Measurements from ENCODE around the gene DEDD2.

The DEDD2 gene

DNA sequence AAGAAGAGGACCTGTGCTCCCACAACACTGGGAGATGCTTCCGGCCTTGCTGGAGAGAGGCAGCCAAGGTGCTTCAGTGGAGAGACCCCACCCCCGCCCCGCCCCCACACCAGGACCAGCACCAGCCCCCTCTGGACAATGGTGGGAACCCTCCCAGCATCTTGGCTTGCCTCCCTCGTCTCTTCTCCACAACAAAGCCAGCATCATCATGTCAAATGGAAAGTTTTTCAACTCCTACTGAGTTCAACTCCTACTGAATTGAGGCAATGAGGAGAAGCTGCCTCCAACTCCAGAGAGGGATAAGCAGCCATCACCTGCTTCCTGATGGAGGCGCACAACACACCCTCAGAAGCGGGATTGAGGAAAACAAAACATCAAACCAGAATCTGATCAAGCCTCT lies 12.8 kb downstream of the DEDD2 start:
- ChIA-PET CTCF (no interaction called here), POLR2A (ENCODE audit: low non-redundant PET) (no interaction called here)
- TF ChIP-seq, protein P1, sequence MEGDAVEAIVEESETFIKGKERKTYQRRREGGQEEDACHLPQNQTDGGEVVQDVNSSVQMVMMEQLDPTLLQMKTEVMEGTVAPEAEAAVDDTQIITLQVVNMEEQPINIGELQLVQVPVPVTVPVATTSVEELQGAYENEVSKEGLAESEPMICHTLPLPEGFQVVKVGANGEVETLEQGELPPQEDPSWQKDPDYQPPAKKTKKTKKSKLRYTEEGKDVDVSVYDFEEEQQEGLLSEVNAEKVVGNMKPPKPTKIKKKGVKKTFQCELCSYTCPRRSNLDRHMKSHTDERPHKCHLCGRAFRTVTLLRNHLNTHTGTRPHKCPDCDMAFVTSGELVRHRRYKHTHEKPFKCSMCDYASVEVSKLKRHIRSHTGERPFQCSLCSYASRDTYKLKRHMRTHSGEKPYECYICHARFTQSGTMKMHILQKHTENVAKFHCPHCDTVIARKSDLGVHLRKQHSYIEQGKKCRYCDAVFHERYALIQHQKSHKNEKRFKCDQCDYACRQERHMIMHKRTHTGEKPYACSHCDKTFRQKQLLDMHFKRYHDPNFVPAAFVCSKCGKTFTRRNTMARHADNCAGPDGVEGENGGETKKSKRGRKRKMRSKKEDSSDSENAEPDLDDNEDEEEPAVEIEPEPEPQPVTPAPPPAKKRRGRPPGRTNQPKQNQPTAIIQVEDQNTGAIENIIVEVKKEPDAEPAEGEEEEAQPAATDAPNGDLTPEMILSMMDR (conservative IDR thresholded peaks at IDR 0.05; ENCODE audit: low read depth) = no peak
- peak overlapping the region; percentile 40 for H3K27ac ChIP-seq
- DNase-seq (ENCODE audit: low spot score) = no peak

DNA sequence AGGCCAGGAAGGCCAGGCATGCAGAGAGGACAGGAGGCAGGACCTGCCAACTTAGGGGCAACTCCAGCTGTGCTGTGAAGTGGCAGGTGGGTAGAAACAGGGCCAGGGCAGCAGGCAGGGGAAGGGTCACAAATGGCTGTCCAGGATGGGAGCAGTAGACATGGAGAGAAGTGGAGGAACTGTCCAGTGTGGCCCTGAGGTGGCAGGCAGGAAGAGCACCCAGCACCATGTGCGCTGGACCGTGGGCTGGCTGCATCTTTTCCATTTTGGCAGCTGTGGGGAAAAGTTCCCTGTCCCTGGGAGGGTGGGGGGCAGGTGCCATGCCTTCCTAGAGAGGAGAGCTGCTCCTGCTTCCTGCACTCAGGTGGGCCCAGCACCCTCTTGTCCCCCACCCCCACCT lies 13.8 kb downstream of the DEDD2 start:
- TF ChIP-seq, protein P1 (conservative IDR thresholded peaks at IDR 0.05; ENCODE audit: low read depth) = no peak
- CTCF ChIA-PET = no interaction called here
- H3K27ac ChIP-seq = peak overlapping the region; percentile 40
- DNase-seq (ENCODE audit: low spot score) = no peak
- POLR2A ChIA-PET (ENCODE audit: low non-redundant PET) = no interaction called here

DNA sequence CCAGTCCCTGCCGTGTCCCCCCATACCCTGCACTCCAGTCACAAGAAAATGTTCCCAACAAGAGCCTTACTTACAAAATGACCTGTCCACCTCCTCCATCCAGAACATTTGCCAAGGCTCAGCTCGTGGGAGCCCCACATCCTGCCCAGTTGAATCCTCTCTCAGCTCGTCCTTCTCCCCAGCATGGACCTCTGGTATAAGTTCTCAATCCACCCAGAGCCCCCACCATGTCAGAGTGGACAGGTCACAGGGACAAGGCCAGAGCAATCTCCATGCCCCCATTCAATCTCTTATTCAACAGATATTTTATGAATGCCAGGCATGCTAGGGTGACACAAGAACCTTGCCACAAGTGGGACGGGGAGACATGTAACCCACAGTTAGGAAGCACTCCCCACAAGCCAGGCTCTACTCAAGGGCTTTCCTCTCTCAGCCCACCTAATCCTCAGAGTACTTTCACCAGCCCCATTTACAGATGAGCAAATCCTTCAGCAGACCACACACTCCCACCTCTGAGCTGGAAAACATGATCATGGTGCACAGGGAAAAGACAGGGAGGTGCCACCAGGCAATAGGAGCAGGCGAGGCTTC lies 15.1 kb downstream of the DEDD2 start:
- peak overlapping the region; percentile 96 for H3K27ac ChIP-seq

DNA sequence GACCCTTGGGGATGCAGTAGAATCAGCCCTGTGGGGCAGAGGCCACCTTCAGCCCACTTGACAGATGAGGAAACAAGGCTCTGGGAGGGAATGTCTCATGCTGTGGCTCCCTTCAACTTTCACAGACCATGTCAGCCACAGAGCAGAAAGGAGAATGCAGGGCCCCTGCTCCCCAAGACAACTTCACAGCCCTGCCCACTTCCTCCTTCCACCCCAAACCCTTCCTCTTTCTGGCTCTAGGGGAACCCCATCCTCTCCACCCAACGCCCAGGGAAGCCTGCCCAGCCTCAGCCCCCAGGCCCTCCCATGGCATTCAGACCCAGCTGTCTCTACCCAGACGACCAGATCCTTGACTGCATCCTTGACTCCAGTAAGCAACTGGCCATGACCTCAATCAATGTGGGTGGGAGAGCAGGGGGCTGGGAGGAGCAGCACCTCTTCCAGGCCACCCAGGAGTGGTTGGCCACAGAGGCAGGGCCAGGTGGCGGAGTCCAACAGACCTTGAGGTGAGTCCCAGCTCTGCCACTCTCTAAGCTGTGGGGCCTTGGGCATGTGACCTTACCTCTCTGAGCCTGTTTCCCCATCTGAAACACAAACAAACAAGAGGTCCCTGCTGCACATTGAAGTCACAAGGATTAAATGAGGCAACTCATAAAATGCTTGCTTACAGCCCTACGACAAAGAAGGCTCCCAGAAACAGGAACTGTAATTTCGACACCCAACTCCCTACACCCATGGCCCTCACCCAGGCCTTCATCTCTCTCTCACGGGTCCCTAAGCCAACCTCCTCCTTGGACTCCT lies 15.8 kb downstream of the DEDD2 start:
- TF ChIP-seq, protein P1 (conservative IDR thresholded peaks at IDR 0.05; ENCODE audit: low read depth) = no peak
- no peak for DNase-seq (ENCODE audit: low spot score)
- ChIA-PET POLR2A (ENCODE audit: low non-redundant PET) (no interaction called here), CTCF (interaction anchor here (0.6 kb wide), 1 partner anchor 11 kb away, joined by 6 read pairs; no protein-coding TSS in a partner anchor)
- H3K27ac ChIP-seq = peak overlapping the region; percentile 96

More for the DNA sequence above, 15.1 kb downstream of the DEDD2 start:
- CTCF ChIA-PET = interaction anchor here (0.6 kb wide), 2 partner anchors 12 to 89 kb away, joined by 6 read pairs; no protein-coding TSS in a partner anchor
- POLR2A ChIA-PET (ENCODE audit: low non-redundant PET) = no interaction called here
- TF ChIP-seq, protein P1 (conservative IDR thresholded peaks at IDR 0.05; ENCODE audit: low read depth) = no peak
- no peak for DNase-seq (ENCODE audit: low spot score)

DNA sequence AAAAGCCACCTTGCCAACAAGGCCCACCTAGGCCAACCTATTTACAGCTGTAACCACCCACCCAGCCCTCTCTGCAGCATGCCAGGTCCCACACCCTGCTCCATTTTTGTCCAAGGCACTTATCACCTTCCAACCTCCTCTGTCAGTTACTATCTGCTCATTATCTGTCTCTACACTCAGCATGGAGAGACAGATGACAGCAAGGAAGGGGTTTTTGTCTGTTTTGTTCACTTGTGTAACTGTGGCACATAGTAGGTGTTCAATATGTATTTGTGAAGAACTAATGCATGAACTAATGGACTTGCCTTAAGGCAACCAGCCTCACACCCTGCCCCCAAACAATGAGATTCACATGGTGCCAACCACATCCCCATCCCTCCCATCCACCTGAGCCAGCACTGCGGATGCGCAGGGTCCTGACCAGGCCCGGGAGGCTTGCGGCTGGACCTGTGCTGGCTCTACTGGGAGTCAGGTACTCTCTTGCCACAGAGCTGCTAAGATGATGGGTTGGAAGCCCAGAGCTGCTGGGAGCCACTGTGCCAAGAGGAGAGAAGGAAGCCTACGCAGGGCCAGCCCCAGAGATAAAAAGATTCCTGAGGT lies 17.3 kb downstream of the DEDD2 start:
- ChIA-PET POLR2A (ENCODE audit: low non-redundant PET) (no interaction called here), CTCF (interaction anchor here (0.6 to 1.0 kb wide), 4 partner anchors 11 to 77 kb away, joined by 3 to 8 read pairs (median 4); no protein-coding TSS in a partner anchor)
- no peak for DNase-seq (ENCODE audit: low spot score)
- TF ChIP-seq, protein P1 (conservative IDR thresholded peaks at IDR 0.05; ENCODE audit: low read depth) = no peak
- H3K27ac ChIP-seq = peak overlapping the region; percentile 96

DNA sequence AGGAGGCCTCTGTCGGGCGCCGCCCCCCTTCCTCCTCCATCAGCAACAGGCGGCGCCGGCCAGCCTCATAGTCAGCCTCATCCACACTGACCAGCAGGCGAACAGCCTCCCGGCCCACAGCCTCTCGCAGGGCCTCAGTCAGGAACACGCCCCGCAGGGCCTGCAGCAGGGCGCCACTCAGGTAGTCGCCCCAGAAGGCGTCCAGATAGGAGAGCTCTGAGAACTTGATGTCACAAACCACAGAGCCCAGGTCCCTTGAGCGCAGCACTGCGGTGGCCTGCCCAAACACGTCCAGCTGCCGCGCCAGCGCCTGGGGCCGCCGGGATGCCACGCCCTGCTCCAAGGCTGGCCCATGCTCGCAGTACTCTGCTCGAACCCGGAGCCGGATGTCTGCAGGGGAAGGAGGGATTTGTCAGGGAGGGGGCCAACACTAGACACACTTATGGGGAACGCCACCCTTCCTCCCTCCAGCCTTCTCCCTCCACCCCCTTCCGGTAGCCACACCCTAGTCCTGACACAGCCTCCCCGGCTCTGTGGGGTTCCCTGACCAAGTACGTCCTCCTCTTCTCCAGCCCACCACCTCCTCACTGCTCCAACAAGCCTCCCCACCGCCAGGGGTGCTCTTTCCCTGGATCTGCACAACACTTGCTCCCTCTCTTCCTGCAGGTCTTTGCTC lies 17.9 kb downstream of the DEDD2 start:
- ChIA-PET POLR2A (ENCODE audit: low non-redundant PET) (no interaction called here), CTCF (interaction anchor here (0.6 to 1.0 kb wide), 4 partner anchors 8 to 77 kb away, joined by 3 to 8 read pairs (median 4); no protein-coding TSS in a partner anchor)
- peak; percentile 85 for DNase-seq (ENCODE audit: low spot score)
- TF ChIP-seq, protein P1 (conservative IDR thresholded peaks at IDR 0.05; ENCODE audit: low read depth) = peak; percentile 49
- peak overlapping the region; percentile 96 for H3K27ac ChIP-seq

All from RWPE1 (cell line).